GM18517 (cell line): ENCODE measurements around the gene STPG1.

Source experiments
- ATAC-seq: cut with Tn5 transposase; IDR thresholded peaks from one replicate; pipeline ENCODE4 v1.9.1; 2021; ENCODE audit warnings: mild to moderate bottlenecking, moderate library complexity; ENCODE audit not compliant: unreplicated experiment

Gene STPG1

DNA sequence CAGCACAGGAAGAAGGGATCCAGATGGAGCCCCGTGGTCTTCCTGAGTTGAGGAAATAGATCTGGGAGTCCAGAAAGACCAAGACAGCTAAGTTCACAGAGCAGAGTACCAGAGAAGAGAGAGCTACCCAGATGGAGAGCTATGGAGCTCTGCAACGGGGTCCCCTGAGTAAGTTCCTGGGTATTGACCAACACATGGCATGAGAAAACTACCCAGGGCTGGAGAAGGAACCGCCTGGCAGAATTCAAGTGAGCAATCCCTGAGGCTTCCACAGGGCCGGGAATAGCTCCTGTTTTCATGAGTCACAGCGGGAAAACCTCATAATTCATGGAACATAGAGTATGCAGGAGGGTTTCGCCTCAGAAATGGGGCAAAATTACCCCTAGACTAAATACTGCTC, 19.7 kb downstream of the STPG1 start:
- no peak for ATAC-seq

DNA sequence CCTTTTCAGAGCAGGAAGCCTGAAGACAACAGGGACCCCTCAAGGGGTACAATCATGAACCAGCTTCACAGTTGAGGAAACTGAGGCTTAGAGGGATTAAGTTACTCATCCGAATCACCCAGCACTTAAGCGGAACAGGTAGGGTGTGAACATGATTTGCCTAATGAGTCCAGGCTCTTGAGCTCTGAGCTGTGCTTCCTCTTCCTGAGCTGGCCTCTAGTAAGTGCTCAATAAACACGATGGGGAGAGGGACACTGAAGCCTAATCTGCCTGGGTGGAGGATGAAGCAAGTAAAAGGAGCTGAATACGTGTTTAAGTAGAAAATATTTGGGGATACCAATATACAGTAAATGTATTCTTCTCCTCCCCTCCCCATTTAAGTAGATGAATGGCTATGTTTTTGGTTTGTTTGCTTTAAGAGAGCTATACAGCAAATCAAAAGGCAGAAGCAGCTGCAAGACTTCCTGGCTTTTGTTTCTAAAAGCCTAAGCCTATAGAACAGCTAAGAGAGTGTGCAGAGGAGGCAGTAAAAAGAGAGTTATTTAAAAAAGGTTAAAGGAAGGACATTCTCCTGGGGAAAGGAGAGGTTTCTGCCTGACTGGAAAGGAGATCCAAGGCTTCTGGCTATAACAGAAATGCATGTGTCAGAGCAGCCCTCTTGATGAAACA, 20.5 kb downstream of the STPG1 start:
- ATAC-seq = no peak

DNA sequence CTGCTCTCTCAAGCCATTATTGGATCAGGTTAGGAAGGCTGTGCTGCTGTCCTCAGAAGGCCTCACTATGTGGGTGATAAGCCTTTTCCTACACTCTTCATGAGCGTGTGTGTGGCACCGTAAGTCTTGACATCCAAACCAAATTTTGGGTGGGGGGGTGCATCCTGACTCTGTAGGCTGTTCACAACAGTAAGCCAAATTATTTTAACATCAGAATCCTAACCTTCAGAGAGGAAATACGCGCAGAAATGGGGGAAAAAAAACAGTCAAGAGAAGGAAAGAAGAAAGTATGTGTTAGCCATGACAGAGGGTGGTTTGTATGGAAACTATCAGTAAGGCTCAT, 21.0 kb downstream of the STPG1 start:
- ATAC-seq = no peak

DNA sequence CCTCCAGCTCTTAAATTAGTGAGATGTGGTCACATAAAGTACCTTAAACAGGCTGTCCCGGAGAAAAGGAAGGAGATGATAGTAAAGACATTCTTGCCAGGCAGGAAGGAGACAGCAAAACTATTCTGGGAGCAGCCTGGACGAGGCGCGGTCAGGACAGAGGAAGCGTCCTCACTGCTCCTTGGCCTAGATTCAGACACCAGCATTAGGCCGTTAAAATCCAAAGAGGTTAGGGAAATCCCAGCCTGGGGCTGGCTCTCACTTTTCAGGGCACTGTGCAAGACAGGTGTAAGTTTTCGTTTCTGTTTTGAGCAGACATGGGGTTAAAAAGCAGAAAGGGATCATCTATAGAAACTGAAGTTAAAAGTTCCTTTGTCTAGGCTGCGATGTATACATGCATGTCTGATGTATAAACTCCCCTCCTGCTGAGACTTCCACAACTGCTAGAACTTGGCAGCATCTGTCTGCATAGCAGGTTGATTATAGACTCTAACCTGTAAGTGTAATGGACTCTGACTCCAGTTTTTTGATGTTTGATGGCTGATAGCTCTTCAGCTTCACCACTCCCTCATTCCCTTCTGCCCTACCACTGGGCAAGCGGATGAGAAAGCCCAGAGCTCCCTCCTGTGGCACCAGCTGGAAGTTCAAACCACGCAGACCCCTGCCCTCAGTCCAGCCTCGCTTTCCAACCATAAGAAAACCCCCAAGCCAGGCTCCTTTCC, 21.5 kb downstream of the STPG1 start:
- ATAC-seq = peak; percentile 73

DNA sequence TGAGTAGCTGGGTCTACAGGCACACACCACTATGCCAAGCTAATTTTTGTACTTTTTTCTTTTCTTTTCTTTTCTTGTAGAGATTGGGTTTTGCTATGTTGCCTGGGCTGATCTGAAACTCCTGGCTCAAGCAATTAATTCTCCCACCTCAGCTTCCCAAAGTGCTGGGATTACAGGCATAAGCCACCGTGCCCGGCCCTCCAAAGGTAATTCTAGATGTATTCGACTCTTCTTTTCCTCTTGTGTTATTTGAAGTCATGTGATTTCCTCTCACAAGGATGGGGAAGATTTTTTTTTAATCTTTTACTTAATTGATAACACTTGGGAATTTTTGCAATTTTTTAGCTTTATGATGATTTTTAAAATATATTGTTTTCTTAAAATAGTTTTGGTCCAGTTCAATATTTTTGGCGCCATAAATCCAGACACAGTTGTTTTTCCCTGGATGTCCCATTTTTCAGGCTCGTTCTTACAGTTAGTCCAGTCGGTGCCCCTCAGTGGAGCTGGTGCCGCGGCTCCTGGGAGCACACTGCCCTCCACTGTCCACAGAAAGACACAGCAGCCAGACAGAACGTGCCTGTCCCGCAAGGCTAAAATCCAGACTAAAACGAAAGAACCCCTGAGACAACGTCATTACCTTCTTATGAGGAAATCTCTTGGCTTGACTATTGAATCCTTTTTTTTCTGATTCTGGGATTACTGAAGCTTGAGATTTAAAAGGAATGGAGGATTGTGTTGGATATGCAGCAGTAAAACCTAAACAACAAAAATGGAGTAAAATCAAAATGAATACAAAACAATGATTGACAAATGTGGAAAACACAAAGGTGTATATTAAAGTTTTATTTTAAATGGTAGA, 22.4 kb downstream of the STPG1 start:
- no peak for ATAC-seq

DNA sequence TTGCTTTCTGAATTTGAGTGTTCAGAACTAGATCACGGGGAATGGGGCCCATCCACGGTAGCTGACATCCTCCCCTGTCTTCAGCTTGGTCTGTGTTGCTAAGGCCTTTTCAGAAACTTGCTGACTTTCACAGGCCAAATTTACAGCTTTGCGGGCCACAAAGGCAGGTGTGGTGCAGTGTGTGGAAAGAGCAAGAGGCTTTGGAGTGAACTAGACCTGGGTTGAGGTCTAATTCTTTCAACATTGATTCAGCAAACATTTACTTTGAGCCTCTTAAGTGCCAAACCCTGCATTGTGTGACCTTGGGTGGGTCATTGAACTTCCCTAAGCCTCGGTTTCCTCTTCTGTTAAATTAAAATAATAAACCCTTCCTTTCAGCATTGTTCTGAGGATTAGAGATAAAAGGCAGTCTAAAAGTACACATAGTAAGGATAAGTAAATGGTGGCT, 24.3 kb downstream of the STPG1 start:
- ATAC-seq = no peak

DNA sequence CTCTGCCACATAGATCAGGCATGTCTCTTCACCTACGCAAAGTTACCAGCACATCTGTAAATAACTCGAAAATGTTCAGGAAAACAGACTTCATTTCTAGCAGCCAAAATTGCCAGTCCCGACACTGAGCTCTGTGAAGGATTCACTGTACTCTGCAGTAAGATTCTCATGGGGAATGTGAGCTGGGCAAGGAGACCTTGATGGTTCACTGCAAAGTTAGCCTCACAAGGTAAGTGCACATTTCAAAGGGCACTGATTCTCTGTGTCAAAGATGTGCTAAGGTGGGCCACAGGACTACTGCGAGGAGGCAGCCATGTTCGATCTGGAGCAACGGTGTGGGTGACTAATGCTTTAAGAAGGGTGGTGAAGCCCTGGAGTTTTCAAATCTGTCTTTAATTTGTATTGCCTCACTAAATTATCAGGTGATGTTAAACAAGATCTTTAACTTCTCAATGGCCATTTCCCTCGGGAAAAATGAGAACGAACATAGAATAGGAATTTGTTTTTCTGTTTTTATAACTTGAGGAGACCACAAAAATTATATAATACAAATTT, 25.2 kb downstream of the STPG1 start:
- no peak for ATAC-seq

DNA sequence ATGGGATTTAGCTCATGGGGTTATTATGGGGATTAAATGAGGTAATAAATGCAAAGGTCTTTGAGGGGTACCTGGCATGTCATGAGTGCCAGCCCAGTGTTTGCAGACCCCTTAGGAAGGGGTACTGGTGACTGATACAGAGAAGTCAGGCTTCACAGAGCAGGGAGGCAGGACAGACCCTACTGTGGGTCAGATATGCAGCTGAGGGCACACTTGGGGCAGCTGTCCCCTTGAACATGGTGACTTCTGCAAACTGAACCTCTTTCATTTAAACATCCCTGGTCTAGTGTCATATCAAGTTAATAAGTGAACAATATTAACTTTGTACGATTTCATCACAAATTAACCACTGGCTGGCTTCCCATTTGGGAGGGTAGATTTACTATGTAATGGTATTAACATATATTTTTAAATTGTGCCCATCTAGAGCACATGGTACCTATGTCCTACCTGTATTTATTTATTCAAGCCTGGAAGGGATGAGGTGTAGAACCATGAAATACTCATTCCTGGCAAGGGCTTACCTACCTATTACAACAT, 25.9 kb downstream of the STPG1 start:
- no peak for ATAC-seq

DNA sequence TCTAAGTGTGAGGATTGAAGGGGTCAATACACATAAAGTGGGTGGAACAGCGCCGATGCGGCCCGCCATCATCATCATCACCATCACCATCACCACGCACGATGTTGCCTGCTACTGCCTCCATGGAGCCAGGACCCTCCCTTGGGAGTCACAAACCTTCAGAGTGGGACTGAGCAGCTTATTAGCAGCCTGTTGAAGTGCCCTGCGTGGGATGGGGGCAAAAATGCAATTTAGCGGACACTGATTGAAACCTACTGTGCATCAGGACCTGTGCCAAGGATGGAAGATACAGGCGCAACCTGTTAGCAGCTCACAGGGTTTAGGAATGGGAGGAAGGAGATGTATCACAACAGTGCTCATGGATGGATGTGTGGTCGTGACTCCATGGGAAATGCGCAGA, 26.7 kb downstream of the STPG1 start:
- ATAC-seq = no peak

DNA sequence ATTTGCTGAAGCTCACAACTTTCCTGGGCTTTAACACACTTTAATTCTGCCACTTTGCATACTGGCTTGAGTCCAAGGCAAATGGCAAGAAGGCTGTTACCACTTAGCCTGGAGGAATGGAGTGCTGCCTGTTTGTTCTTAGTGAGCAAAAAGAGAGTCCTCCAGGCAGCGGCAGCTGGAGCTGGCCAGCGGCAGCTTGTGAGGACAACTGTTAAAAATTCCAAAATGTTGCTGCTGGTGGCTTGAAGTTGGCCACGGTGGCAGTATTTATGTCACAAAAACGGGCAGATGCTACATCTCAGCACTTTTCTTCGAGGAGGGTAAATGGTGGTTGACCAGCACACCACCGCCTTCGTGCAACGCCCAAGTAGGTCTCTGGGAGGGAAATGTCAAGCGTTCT, 27.3 kb downstream of the STPG1 start:
- no peak for ATAC-seq

DNA sequence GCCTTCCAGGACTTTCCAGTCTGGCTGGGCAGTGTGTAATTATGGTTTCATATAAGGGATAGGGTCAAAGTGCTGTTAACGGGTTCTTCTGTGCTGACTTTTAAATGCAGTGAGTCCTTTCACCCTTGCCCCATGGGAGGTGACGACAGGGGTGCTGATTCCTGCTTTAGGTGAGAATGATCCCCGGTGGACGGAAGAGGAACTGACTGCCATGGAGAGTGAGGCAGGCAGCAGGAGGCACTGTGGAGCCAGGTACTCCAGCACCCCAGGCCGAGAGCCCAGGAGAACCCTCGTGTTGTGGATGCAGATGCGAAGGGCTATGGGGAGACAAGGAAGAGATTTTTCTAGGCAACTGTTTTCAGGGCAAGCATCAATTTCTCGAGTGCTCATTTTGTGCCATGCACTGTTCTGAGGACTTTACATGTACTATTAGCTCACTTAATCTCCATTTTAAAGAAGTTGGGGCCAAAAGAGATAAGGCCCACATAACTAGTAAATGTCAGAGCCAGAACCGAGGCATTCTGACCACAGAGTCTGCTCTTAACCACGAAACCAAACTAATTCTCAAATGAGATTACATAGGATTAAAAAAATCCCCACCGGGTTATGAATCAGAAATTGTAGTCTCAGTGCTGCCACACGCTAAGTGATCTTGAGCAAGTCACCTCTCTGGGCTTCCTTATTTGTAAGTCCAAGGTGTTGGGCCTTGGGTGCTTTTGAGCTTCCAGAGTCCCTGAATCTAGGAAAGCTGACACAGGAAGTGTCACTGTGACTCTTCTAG, 28.2 kb downstream of the STPG1 start:
- no peak for ATAC-seq

DNA sequence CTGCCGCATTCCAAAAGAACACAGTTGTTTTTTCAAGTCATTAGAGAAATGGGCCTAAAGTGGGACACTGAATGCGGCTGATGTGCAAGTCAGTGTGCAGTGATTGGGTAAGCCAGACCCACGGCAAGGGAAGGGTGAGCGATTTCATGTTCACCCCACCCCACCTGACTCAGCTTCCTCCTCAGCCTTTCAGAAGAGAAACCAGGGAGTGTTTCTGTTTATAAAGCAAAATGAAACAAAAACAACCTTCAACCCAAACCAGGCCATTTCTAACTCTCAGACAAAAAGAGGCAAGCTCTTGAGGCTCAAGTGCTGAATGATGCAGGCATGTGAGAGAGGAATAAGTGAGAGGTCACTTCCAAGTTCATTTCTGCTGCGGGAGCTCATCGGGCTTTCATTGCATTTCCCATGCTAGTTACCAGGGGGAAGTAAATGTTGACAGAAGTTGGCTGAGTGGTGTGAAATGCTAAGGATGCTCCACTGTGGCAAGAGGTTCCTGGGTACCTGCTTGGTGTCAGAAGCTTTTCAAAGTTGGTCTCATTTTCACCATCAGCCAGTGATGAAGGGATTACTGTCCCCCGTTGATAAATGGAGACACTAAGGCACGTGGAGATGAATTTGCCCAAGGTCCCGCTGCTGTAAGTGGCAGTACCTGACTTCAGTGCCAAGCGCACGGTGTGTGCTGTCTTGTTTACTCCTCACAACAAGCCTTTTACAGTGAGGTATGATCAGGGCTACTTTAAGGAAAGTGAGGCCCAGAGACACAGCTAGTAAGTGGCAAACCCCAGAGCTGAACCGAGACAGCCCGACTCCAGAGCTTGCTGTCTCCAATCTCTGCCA, 29.1 kb downstream of the STPG1 start:
- ATAC-seq = peak; percentile 57

DNA sequence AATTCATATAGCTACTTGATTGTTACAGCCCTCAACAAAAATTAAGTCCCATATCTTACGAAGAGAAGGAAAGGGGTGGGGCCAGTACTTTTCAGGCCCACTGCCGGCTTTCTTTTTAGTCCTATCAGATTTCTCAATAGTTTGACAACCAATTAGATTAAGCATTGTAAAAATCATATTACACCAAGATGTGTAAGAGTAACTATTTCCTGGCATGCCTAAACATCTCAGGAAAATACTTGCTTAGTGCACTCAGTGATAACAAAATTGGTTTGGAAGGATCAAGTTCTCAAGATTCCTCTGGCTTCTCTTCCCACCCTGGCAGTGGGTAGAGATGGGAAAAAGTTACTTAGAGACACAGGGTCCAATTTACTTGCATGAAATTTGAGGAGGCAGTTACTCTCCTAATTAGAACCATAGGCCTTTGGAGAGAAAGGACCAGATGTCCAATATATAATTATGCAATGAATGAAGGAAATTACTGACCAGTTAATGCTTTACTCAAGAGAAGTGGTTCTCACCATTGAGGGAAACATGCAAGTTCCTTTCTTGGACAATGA, 30.1 kb downstream of the STPG1 start:
- ATAC-seq = no peak

DNA sequence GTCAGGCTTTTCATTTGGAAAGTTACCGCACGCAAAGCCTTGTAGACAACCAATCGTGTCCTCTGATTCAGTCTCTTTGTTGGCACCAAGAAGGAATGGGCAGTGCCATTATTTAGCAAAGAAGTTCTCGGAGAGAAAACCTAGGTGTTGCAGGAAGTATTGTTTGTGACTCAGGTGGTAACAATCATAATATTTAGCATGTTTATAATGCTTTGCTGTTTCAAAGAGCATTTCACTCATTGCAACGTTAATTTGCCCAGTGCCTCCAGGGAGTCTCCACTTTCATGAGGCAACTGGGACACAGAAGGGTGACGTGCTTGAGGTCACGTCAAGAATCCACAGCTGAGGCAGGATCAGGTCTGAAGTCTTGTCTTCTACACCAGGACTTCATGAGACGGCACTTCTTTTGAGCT, 31.4 kb downstream of the STPG1 start:
- ATAC-seq = no peak

DNA sequence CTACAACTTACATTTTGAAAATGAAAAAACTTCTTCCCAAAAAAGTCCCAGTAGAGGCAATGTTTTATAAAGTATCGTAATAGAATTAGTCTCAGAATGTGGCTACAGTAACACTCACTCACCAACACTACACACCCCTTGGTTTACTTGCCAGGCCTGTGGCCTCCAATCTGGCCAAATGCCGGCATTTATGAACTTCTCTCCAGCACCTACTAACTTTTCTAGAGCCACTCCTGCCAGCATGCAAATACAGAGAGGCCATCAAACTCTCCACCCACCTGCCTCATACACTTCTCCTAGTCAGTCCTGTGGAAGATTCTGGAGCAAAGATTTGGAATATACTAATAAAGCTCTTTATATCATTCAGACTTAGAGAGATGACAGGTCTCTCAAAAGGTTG, 32.3 kb downstream of the STPG1 start:
- no peak for ATAC-seq

DNA sequence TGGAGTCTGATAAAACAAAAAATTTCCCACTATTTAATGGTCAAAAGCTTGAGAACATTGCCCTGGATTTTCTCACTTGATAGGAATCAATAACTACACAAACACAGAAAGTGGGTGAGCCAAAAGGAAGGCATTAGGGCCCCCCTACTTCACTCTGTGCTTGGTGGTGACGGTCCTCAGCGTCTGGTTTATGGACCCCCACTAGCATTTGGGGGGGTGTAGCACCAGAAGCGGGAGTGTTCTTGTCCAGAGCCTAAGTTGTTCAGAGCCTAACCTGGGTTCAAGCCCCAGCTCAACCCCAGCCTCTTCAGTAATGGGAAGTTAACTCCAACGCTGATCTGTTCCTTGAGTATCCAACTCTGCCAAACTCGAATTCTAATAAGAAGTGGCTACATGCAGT, 33.1 kb downstream of the STPG1 start:
- ATAC-seq = no peak

DNA sequence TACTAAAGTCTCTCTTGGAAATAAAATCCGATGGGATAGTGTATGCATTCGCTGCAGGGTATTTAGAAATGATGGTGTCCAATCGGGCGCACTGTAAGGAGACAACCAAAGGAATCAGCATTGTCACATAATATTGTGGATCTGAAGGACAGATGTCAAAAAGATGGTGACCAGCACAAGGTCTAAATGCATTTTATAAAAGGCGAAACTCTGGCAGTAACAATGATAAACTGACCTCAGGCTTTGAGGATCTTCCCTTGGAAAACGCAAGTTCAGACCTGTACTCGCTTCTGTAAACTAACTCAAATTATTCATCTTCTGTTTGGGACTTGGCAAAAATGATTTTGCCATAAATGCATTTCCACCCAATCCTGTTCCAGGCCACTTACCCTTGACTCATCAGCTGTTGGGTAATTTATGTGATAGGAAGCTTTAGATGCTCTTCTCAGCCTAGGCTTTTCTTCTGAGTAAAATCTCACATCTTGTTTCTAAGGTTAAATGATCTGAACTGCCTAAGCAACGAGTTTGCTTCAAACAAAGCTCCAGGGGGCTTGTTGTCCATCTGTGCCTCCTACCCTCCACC, 33.8 kb downstream of the STPG1 start:
- no peak for ATAC-seq

DNA sequence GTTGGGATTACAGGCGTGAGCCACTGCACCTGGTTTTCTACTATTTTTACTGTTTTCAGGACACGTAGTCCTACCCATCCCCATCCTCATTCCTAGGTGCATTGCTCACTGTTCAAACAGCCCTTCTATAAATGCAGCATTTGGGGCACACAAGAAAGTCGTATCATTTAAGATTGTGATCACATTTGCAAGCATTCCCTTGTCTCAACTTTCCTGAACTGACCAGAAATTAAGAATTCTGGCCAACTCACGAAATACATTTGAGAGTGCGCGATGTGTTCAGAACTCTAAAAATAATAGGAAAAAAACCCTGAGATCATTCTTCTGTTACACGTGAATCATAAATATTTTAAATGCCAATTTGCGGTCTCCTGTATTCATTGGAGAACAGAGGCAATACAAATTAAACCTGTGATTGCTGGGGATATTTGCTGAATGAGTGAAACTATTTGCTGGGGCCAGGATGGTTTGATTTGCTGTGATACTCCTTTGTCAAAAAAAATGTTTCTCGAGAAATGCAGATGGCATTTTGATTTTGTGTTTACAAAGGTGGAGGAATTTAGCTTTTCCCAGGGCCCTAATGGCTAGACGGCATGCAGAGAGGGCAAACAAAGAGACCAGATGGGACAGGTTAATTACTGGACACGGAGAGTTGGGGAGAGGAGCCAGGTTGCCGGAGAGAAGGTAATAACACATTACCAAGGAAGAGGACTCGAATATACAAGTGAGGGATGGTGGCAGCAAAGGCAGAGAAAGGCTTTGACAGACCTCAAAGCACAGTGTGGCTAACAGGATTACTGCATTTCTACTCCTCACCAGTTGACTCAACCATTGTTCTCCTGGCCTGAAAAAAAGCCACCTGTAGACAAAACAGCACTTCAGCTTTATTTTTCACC, 38.4 kb downstream of the STPG1 start:
- no peak for ATAC-seq
